ENCODE data around the gene PAGE2. TPM values are rescaled to one million over a fixed set of nuclear protein-coding genes. Genes with fewer than 3 reads are reported as not detected.

PAGE2 gene
- total RNA-seq, 3 donors from 2014 or later (not counting 1 experiment from before 2014, with no cell fraction given): not detected

- H3K27me3 ChIP-seq (ENCODE audit: control insufficient read depth, insufficient read depth, low read length): no peaks in the 10 kb centered on the region
- ATAC-seq (peak in 1 of 3 donors; percentile 45), DNase-seq (peak in 1 of 2 donors; percentile 42)
- peaks cover 0 to 48% of the 10 kb centered on the region in 2 donors for H3K27me3 Mint-ChIP-seq (ENCODE audit: low read depth in 2 of 2)
- H3K36me3 Mint-ChIP-seq: no peaks in the 10 kb centered on the region
- peaks cover 12% of the 10 kb centered on the region for H3K4me1 ChIP-seq (ENCODE audit: control insufficient read depth, insufficient read depth, low read length)
- WGBS (ENCODE audit: insufficient coverage): 60% methylated on average over 2 of the region's 3 CpGs
- intact Hi-C loops (cut with micrococcal nuclease): no loop called here
- peaks cover 15% of the 10 kb centered on the region in 2 donors for H3K4me1 Mint-ChIP-seq
- no peak overlapping the region for H3K27ac Mint-ChIP-seq
- H3K9me3 ChIP-seq (ENCODE audit: control insufficient read depth, insufficient read depth, low read length): no peaks in the 10 kb centered on the region
- no peaks in the 10 kb centered on the region for H3K36me3 ChIP-seq (ENCODE audit: control insufficient read depth, insufficient read depth, low read length)
- no peak overlapping the region for H3K27ac ChIP-seq (ENCODE audit: low read length)
- no peak for TF ChIP-seq CTCF (IDR thresholded peaks at IDR 0.05)
- H3K4me3 ChIP-seq (ENCODE audit: low read length): no peak overlapping the region
- no peak overlapping the region for H3K4me3 Mint-ChIP-seq
- no peaks in the 10 kb centered on the region for H3K9me3 Mint-ChIP-seq
These were observed 29.8 kb downstream of the PAGE2 start for GRCh38 chrX:55118574-55118973.

GRCh38 chrX:55119271-55119670 lies 30.5 kb downstream of the PAGE2 start:
- no peak overlapping the region for H3K4me3 ChIP-seq (ENCODE audit: low read length)
- ATAC-seq (no peak), DNase-seq (no peak)
- H3K27me3 Mint-ChIP-seq (ENCODE audit: low read depth in 2 of 2): peaks cover 0 to 48% of the 10 kb centered on the region in 2 donors
- no peaks in the 10 kb centered on the region for H3K27me3 ChIP-seq (ENCODE audit: control insufficient read depth, insufficient read depth, low read length)
- intact Hi-C loops (cut with micrococcal nuclease): no loop called here
- no peak overlapping the region for H3K4me3 Mint-ChIP-seq
- no peaks in the 10 kb centered on the region for H3K36me3 ChIP-seq (ENCODE audit: control insufficient read depth, insufficient read depth, low read length)
- H3K27ac ChIP-seq (ENCODE audit: low read length): no peak overlapping the region
- no peaks in the 10 kb centered on the region for H3K9me3 ChIP-seq (ENCODE audit: control insufficient read depth, insufficient read depth, low read length)
- TF ChIP-seq CTCF (IDR thresholded peaks at IDR 0.05): no peak
- no peaks in the 10 kb centered on the region for H3K36me3 Mint-ChIP-seq
- H3K27ac Mint-ChIP-seq: peak overlapping the region in 1 of 2 donors; percentile 68
- peaks cover 12% of the 10 kb centered on the region for H3K4me1 ChIP-seq (ENCODE audit: control insufficient read depth, insufficient read depth, low read length)
- peaks cover 15% of the 10 kb centered on the region in 2 donors for H3K4me1 Mint-ChIP-seq
- H3K9me3 Mint-ChIP-seq: no peaks in the 10 kb centered on the region

- ATAC-seq: no peak
- no peak for TF ChIP-seq CTCF (IDR thresholded peaks at IDR 0.05)
These were observed 30.9 kb downstream of the PAGE2 start for GRCh38 chrX:55119712-55120111.

GRCh38 chrX:55120761-55121358 lies 32.0 kb downstream of the PAGE2 start:
- Histone ChIP-seq H3K27me3 (ENCODE audit: control insufficient read depth, insufficient read depth, low read length) (no peaks in the 10 kb centered on the region), H3K4me1 (ENCODE audit: control insufficient read depth, insufficient read depth, low read length) (peaks cover 12% of the 10 kb centered on the region), H3K4me3 (ENCODE audit: low read length) (no peak overlapping the region), H3K27ac (ENCODE audit: low read length) (no peak overlapping the region), H3K36me3 (ENCODE audit: control insufficient read depth, insufficient read depth, low read length) (no peaks in the 10 kb centered on the region), H3K9me3 (ENCODE audit: control insufficient read depth, insufficient read depth, low read length) (no peaks in the 10 kb centered on the region)
- no peaks in the 10 kb centered on the region for H3K36me3 Mint-ChIP-seq
- 75% methylated on average over 1 of the region's 2 CpGs for WGBS (ENCODE audit: insufficient coverage)
- ATAC-seq (no peak), DNase-seq (no peak)
- H3K27ac Mint-ChIP-seq: no peak overlapping the region
- no peaks in the 10 kb centered on the region for H3K9me3 Mint-ChIP-seq
- H3K4me3 Mint-ChIP-seq: no peak overlapping the region
- TF ChIP-seq CTCF (IDR thresholded peaks at IDR 0.05): no peak
- intact Hi-C loops (cut with micrococcal nuclease): no loop called here
- H3K4me1 Mint-ChIP-seq: peaks cover 15% of the 10 kb centered on the region in 2 donors
- H3K27me3 Mint-ChIP-seq (ENCODE audit: low read depth in 2 of 2): peaks cover 0 to 32% of the 10 kb centered on the region in 2 donors

More at GRCh38 chrX:55119712-55120111, 30.9 kb downstream of the PAGE2 start:
- H3K9me3 ChIP-seq (ENCODE audit: control insufficient read depth, insufficient read depth, low read length): no peaks in the 10 kb centered on the region
- no peaks in the 10 kb centered on the region for H3K9me3 Mint-ChIP-seq
- H3K27ac Mint-ChIP-seq: peak overlapping the region in 1 of 2 donors; percentile 68
- H3K4me3 ChIP-seq (ENCODE audit: low read length): no peak overlapping the region
- H3K27me3 ChIP-seq (ENCODE audit: control insufficient read depth, insufficient read depth, low read length): no peaks in the 10 kb centered on the region
- no peaks in the 10 kb centered on the region for H3K36me3 Mint-ChIP-seq
- H3K4me1 ChIP-seq (ENCODE audit: control insufficient read depth, insufficient read depth, low read length): peaks cover 12% of the 10 kb centered on the region
- no peaks in the 10 kb centered on the region for H3K36me3 ChIP-seq (ENCODE audit: control insufficient read depth, insufficient read depth, low read length)
- no peak overlapping the region for H3K27ac ChIP-seq (ENCODE audit: low read length)
- no peak overlapping the region for H3K4me3 Mint-ChIP-seq
- intact Hi-C loops (cut with micrococcal nuclease): no loop called here
- H3K27me3 Mint-ChIP-seq (ENCODE audit: low read depth in 2 of 2): peaks cover 0 to 44% of the 10 kb centered on the region in 2 donors
- 20% methylated on average over 1 of the region's 1 CpG for WGBS (ENCODE audit: insufficient coverage)
- H3K4me1 Mint-ChIP-seq: peaks cover 15% of the 10 kb centered on the region in 2 donors
- peak in 1 of 2 donors; percentile 2 for DNase-seq
